Mesenchymal stem cell (in vitro differentiated cells and primary cell): ENCODE data around the gene INPP5B.
A peak's percentile ranks its signal among the peaks of the same experiment; 100 is the strongest.

ENCODE experiments used
- DNase-seq: peaks from one replicate; pipeline ENCODE4 v3.0.0-alpha.2; 2013
- H2AFZ ChIP-seq: one replicate; pipeline ENCODE4 v1.6.1; 2013; ENCODE audit warnings: low read depth, mild to moderate bottlenecking, control low read depth, inconsistent platforms, low read length, moderate library complexity
- H2AK5ac ChIP-seq: 2 replicates; pipeline ENCODE4 v1.6.1; 2013; ENCODE audit warnings: low read length, moderate library complexity, mild to moderate bottlenecking, inconsistent platforms; ENCODE audit not compliant: severe bottlenecking
- H2BK120ac ChIP-seq: one replicate; pipeline ENCODE4 v1.6.1; 2013; ENCODE audit warnings: low read depth, mild to moderate bottlenecking, inconsistent platforms, low read length, moderate library complexity
- H2BK12ac ChIP-seq, 2 experiments: one replicate each; pipeline ENCODE4 v1.6.1; 2013; ENCODE audit warnings: inconsistent platforms in 2 of 2, low read length in 2 of 2, mild to moderate bottlenecking in 2 of 2, moderate library complexity in 2 of 2, control low read depth in 1 of 2
- H2BK15ac ChIP-seq: one replicate; pipeline ENCODE4 v1.6.1; 2013; ENCODE audit warnings: mild to moderate bottlenecking, low read depth, inconsistent platforms; ENCODE audit not compliant: poor library complexity, severe bottlenecking
- H2BK5ac ChIP-seq: 2 replicates; pipeline ENCODE4 v1.6.1; 2013; ENCODE audit warnings: low read depth, mild to moderate bottlenecking, low read length, control low read depth, inconsistent platforms; ENCODE audit not compliant: poor library complexity, severe bottlenecking
- H3K14ac ChIP-seq, 2 experiments: one replicate each; pipeline ENCODE4 v1.6.1; 2013; ENCODE audit warnings: inconsistent platforms in 2 of 2, low read length in 2 of 2, control low read depth in 1 of 2, mild to moderate bottlenecking in 1 of 2, moderate library complexity in 1 of 2
- H3K18ac ChIP-seq, 2 experiments: one replicate each; pipeline ENCODE4 v1.6.1; 2013; ENCODE audit warnings: inconsistent platforms in 2 of 2, low read length in 2 of 2, control low read depth in 1 of 2, low read depth in 1 of 2, mild to moderate bottlenecking in 1 of 2
- H3K23ac ChIP-seq, 2 experiments: one replicate each; pipeline ENCODE4 v1.6.1; 2013; ENCODE audit warnings: inconsistent platforms in 2 of 2, low read length in 2 of 2, mild to moderate bottlenecking in 2 of 2, moderate library complexity in 2 of 2, control low read depth in 1 of 2
- H3K27ac ChIP-seq: 2 replicates; pipeline ENCODE4 v1.5.1; 2013; ENCODE audit warnings: mild to moderate bottlenecking, moderate library complexity, low read length, control low read depth, inconsistent platforms; ENCODE audit not compliant: poor library complexity, severe bottlenecking
- H3K27me3 ChIP-seq, 2 experiments: 2 replicates each; pipeline versions ENCODE4 v1.6.1 to v1.7.0; 2013; ENCODE audit warnings: low read length in 2 of 2, mild to moderate bottlenecking in 2 of 2, moderate library complexity in 2 of 2, control low read depth in 1 of 2, inconsistent platforms in 1 of 2; ENCODE audit not compliant: control insufficient read depth in 1 of 2, insufficient read depth in 1 of 2
- H3K36me3 ChIP-seq, 2 experiments: 2 replicates each; pipeline versions ENCODE4 v1.6.1 to v1.7.0; 2013; ENCODE audit warnings: low read length in 2 of 2, control low read depth in 1 of 2, inconsistent platforms in 1 of 2, low read depth in 1 of 2, mild to moderate bottlenecking in 1 of 2; ENCODE audit not compliant: insufficient read depth in 2 of 2, control insufficient read depth in 1 of 2
- H3K4ac ChIP-seq, 2 experiments: one replicate each; pipeline ENCODE4 v1.6.1; 2013; ENCODE audit warnings: inconsistent platforms in 2 of 2, low read length in 2 of 2, mild to moderate bottlenecking in 2 of 2, moderate library complexity in 2 of 2, control low read depth in 1 of 2, low read depth in 1 of 2
- H3K4me1 ChIP-seq: 2 replicates; pipeline ENCODE4 v1.6.1; 2013; ENCODE audit warnings: low read depth, low read length, control low read depth; ENCODE audit not compliant: control insufficient read depth, insufficient read depth
- H3K4me2 ChIP-seq: 2 replicates; pipeline ENCODE4 v1.6.1; 2013; ENCODE audit warnings: low read length, mild to moderate bottlenecking, inconsistent platforms; ENCODE audit not compliant: poor library complexity, severe bottlenecking
- H3K4me3 ChIP-seq, 2 experiments: 2 replicates each; pipeline versions ENCODE4 v1.5.1 to v1.7.0; 2013; ENCODE audit warnings: low read length in 2 of 2, mild to moderate bottlenecking in 2 of 2, control low read depth in 1 of 2, low read depth in 1 of 2; ENCODE audit not compliant: insufficient read depth in 1 of 2
- H3K79me1 ChIP-seq: replicated peaks from 2 replicates; pipeline ENCODE4 v1.6.1; 2013; ENCODE audit warnings: mild to moderate bottlenecking, control low read depth, low read length, inconsistent platforms; ENCODE audit not compliant: poor library complexity, severe bottlenecking
- H3K9ac ChIP-seq: 2 replicates; pipeline ENCODE4 v1.7.0; 2013; ENCODE audit warnings: mild to moderate bottlenecking, low read length, moderate library complexity
- H3K9me3 ChIP-seq: 2 replicates; pipeline ENCODE4 v1.7.0; 2013; ENCODE audit warnings: mild to moderate bottlenecking, low read length; ENCODE audit not compliant: control insufficient read depth
- H4K8ac ChIP-seq: one replicate; pipeline ENCODE4 v1.6.1; 2013; ENCODE audit warnings: inconsistent platforms, mild to moderate bottlenecking, low read length, moderate library complexity
- H4K91ac ChIP-seq: one replicate; pipeline ENCODE4 v1.6.1; 2013; ENCODE audit warnings: mild to moderate bottlenecking, low read length, inconsistent platforms
- WGBS: methylation state at CpG from one replicate; pipeline ENCODE4 v1.1.7; 2013; ENCODE audit warnings: mixed read lengths; 5-methylcytosine and 5-hydroxymethylcytosine counted together

Gene INPP5B

DNA sequence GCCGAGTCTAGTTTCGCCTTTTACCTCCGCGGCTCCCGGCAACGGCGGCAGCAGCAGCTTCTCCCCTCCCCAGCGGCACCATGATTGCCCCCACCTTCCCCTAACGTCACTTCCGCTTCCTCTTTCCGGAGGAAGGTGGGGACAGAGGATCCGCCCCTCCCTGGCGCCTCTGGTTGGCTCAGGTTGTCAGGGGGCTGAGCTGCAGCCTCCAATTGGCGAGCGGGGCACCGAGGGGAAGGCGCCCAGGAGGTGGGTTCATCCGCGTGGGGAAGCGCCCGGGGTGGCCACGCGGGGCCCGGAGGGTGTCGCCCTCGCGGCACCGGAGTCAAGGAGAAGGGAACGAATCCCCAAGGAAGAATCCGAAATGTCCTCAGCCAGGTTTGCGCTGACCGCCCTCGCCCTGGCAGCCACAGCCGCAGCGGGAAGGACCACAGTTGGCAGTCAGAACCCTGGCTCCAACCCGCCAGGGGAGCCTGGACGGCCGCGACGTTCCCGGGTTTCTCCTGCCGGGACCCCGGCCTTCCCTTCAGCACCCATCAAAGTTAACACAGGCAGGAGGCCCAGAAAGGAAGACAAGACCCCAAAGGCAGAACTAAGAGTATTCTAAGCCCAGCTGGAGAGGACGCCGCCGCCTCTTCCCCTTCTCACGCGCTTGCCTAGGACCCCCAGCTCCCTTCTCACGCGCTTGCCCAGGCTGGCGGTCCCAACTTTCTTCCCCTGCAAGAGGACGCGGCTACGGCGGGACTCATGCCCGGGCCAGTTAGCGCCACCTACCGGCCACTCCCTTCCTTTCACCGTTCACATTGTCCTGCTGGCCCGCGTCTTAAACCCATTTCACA lies 87.1 kb downstream of the INPP5B start, which contains the start of gene MTF1:
Gene MTF1 (minus strand): TSS at position 86 of the 839 bp plus-strand sequence. CDS start 1,934 bp downstream, outside the sequence.
- H3K36me3 ChIP-seq = peaks cover 35 to 56% of the 10 kb centered on the region in 2 experiments
- peak within 1 kb of the TSS; percentile 60 to 78 for H3K4ac ChIP-seq
- H2AFZ ChIP-seq = peak within 1 kb of the TSS; percentile 97
- H3K4me2 ChIP-seq = peak within 1 kb of the TSS; percentile 95
- peak within 1 kb of the TSS; percentile 91 to 96 for H3K18ac ChIP-seq
- peak within 1 kb of the TSS; percentile 94 for H4K8ac ChIP-seq
- peak; percentile 98 for DNase-seq
- peak within 1 kb of the TSS; percentile 9 to 96 for H3K14ac ChIP-seq
- H4K91ac ChIP-seq = peak within 1 kb of the TSS; percentile 88
- H2BK15ac ChIP-seq = peak within 1 kb of the TSS; percentile 77
- peaks cover 3% of the 10 kb centered on the region for H3K4me1 ChIP-seq
- no peaks in the 10 kb centered on the region for H3K27me3 ChIP-seq
- no peak within 1 kb of the TSS for H2BK5ac ChIP-seq
- peaks cover 16% of the 10 kb centered on the region for H3K79me1 ChIP-seq
- peak within 1 kb of the TSS in 1 of 2 experiments; percentile 99 for H3K23ac ChIP-seq
- peak within 1 kb of the TSS; percentile 62 for H3K27ac ChIP-seq
- H3K9me3 ChIP-seq = no peaks in the 10 kb centered on the region
- peak within 1 kb of the TSS; percentile 100 for H3K9ac ChIP-seq
- H2BK12ac ChIP-seq = no peak within 1 kb of the TSS
- under 1% methylated on average over 59 of the region's 61 CpGs for WGBS
- peak within 1 kb of the TSS; percentile 95 to 100 for H3K4me3 ChIP-seq
- peak within 1 kb of the TSS; percentile 63 for H2AK5ac ChIP-seq
- no peak within 1 kb of the TSS for H2BK120ac ChIP-seq

DNA sequence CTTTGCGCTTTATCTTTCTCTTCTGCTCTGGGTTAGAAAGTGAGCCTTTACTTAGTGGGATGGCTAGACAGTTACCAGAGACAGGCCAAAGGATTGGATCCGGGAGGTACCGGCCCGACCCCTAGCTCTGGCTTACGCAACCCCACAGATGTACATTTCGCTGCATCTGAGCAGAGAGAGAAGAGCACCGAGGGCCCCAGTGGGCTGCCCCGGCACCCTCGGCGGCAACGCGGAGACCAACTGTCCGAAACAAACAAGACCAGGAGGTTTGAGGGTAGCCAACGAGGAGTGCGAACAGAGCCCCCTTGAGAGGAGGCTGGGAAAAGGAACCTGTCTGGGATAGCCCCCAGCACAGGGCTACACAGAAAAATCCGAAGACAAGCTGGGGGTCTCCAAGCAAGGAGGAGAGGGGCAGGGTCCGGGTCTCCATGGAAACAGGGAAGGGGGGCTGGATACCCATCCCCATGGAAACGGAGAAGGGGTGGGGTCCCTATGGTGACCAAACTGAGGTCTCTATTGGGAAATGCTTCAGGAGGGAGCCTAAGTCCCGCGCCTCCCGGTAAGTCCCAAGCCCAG lies 87.8 kb downstream of the INPP5B start:
- Histone ChIP-seq H2AFZ (no peak overlapping the region), H3K14ac (peak overlapping the region; percentile 9 to 58)
- 6% methylated on average over 21 of the region's 21 CpGs for WGBS

DNA sequence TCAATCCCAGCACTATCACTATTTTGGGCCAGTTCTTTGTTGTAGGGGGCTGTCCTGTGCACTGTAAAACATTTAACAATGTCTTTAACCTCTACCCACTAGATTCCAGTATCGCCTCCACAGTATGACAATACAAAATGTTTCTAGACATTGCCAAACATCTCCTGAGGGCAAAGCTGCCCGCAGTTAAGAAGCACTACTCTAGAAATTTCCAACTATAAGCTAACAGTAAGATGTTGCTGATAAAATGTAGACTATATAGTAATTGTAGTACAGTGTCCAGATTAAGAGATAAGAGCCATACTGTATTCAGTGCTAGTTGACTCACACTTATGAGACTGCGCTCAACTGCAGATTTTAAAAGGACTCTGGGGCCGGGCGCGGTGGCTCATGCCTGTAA lies 92.4 kb downstream of the INPP5B start:
- H2BK120ac ChIP-seq = no peak overlapping the region
- peaks cover 20% of the 10 kb centered on the region for H3K79me1 ChIP-seq
- H3K9me3 ChIP-seq = no peaks in the 10 kb centered on the region
- no peak overlapping the region for H3K4me2 ChIP-seq
- no peak overlapping the region for H3K27ac ChIP-seq
- no peak overlapping the region for H3K4ac ChIP-seq
- H2BK5ac ChIP-seq = no peak overlapping the region
- no peak overlapping the region for H3K18ac ChIP-seq
- no peak overlapping the region for H2AK5ac ChIP-seq
- no peak overlapping the region for H3K23ac ChIP-seq
- no peak overlapping the region for H3K4me3 ChIP-seq
- WGBS = 98% methylated on average over 5 of the region's 6 CpGs
- H4K8ac ChIP-seq = no peak overlapping the region
- no peak overlapping the region for H2AFZ ChIP-seq
- peaks cover 9 to 34% of the 10 kb centered on the region in 2 experiments for H3K36me3 ChIP-seq
- H3K9ac ChIP-seq = no peak overlapping the region
- DNase-seq = no peak
- no peak overlapping the region for H3K14ac ChIP-seq
- H2BK15ac ChIP-seq = no peak overlapping the region
- H3K4me1 ChIP-seq = no peaks in the 10 kb centered on the region
- no peak overlapping the region for H2BK12ac ChIP-seq
- no peak overlapping the region for H4K91ac ChIP-seq
- H3K27me3 ChIP-seq = no peaks in the 10 kb centered on the region

More for the DNA sequence above, 87.8 kb downstream of the INPP5B start:
- Histone ChIP-seq H3K4me1 (peaks cover 3% of the 10 kb centered on the region), H4K91ac (peak overlapping the region; percentile 88), H3K4me2 (peak overlapping the region; percentile 78), H3K9ac (peak overlapping the region; percentile 100), H2BK120ac (no peak overlapping the region), H3K18ac (peak overlapping the region; percentile 78 to 88), H3K27ac (peak overlapping the region; percentile 39), H3K23ac (no peak overlapping the region), H3K27me3 (no peaks in the 10 kb centered on the region), H2BK12ac (no peak overlapping the region), H3K4me3 (peak overlapping the region; percentile 95 to 100), H2BK15ac (peak overlapping the region; percentile 77), H3K79me1 (peaks cover 18% of the 10 kb centered on the region), H4K8ac (peak overlapping the region; percentile 94), H2AK5ac (peak overlapping the region; percentile 63), H3K9me3 (no peaks in the 10 kb centered on the region), H3K36me3 (peaks cover 35 to 54% of the 10 kb centered on the region in 2 experiments), H3K4ac (peak overlapping the region; percentile 40 to 60), H2BK5ac (no peak overlapping the region)
- peak; percentile 64 for DNase-seq

DNA sequence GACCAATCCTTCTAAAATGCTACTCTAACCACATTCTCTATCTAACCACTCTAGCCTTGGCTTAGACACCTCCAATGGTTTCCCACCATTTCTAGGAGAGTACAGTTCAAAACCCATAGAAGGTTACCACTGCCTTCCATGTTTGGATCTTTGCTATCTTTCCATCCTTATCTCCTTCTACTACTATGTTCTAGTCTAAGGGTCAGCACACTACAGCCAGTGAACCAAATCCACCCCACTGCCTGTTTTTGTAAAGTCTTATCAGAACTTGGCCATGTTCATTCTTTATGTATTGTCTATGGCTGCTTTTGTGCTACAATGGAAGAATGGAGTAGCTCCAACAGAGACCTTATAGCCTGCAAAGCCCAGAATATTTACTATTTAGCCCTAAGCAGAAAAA lies 93.7 kb downstream of the INPP5B start:
- H3K4me1 ChIP-seq = no peaks in the 10 kb centered on the region
- no peak overlapping the region for H2BK120ac ChIP-seq
- H4K8ac ChIP-seq = no peak overlapping the region
- H2AK5ac ChIP-seq = no peak overlapping the region
- no peaks in the 10 kb centered on the region for H3K9me3 ChIP-seq
- no peak overlapping the region for H3K4ac ChIP-seq
- no peak overlapping the region for H4K91ac ChIP-seq
- H2BK5ac ChIP-seq = no peak overlapping the region
- no peak overlapping the region for H3K18ac ChIP-seq
- no peaks in the 10 kb centered on the region for H3K27me3 ChIP-seq
- H3K4me2 ChIP-seq = no peak overlapping the region
- H3K14ac ChIP-seq = no peak overlapping the region
- no peak overlapping the region for H3K23ac ChIP-seq
- no peak overlapping the region for H3K27ac ChIP-seq
- peaks cover 24% of the 10 kb centered on the region for H3K79me1 ChIP-seq
- H3K9ac ChIP-seq = no peak overlapping the region
- H2BK15ac ChIP-seq = no peak overlapping the region
- H3K4me3 ChIP-seq = no peak overlapping the region
- peaks cover 9 to 44% of the 10 kb centered on the region in 2 experiments for H3K36me3 ChIP-seq
- H2BK12ac ChIP-seq = no peak overlapping the region
- DNase-seq = no peak
- no peak overlapping the region for H2AFZ ChIP-seq
